K562 treated with DMSO at 1 percent for 48 hours (cell line): ENCODE results near the gene PCDHB6. TPM values are rescaled to one million over a fixed set of nuclear protein-coding genes. Genes with fewer than 3 reads are reported as not detected.

ENCODE experiments used
- total RNA-seq: library from RNA; unstranded; fragments of 300-600 nt; gene quantifications from 2 replicates; pipeline ENCODE4 v1.2.3, GENCODE V29; 2022; ENCODE audit warnings: low replicate concordance; ENCODE audit errors: extremely low read depth

Gene PCDHB6
- not detected in 2 replicates for total RNA-seq

GRCh38 chr5:141149812-141150211 is at the start of gene PCDHB6:
TSS of gene PCDHB6 (plus strand) at chr5:141150057. CDS start at chr5:141150258, 201 bp downstream.

GRCh38 chr5:141100243-141100805 is 49.5 kb upstream of the PCDHB6 start, which contains the start of gene PCDHB3:
TSS of gene PCDHB3 (plus strand) at chr5:141100473. CDS start at chr5:141100650, 177 bp downstream.

GRCh38 chr5:141121563-141121962 is 28.3 kb upstream of the PCDHB6 start, which contains the start of gene PCDHB4:
TSS of gene PCDHB4 (plus strand) at chr5:141121818. CDS start at chr5:141121999, 181 bp downstream.

GRCh38 chr5:141135030-141135717 is 14.7 kb upstream of the PCDHB6 start, which contains the start of gene PCDHB5:
TSS of gene PCDHB5 (plus strand) at chr5:141135206. CDS start at chr5:141135435, 229 bp downstream.

GRCh38 chr5:141172381-141173204 is 22.7 kb downstream of the PCDHB6 start, which contains the start of gene PCDHB7:
TSS of gene PCDHB7 (plus strand) at chr5:141172644. CDS start at chr5:141172836, 192 bp downstream.

GRCh38 chr5:141177577-141178191 is 27.8 kb downstream of the PCDHB6 start, which contains the start of gene PCDHB8:
TSS of gene PCDHB8 (plus strand) at chr5:141177790. CDS start at chr5:141178035, 245 bp downstream.

GRCh38 chr5:141182248-141182647 is 32.4 kb downstream of the PCDHB6 start, which contains the start of gene PCDHB16:
TSS of gene PCDHB16 (plus strand) at chr5:141182387. CDS start at chr5:141182560, 173 bp downstream.

GRCh38 chr5:141186897-141187512 is 37.1 kb downstream of the PCDHB6 start, which contains the start of gene PCDHB9:
TSS of gene PCDHB9 (plus strand) at chr5:141187161. CDS start at chr5:141187319, 158 bp downstream.

GRCh38 chr5:141192110-141192725 is 42.4 kb downstream of the PCDHB6 start, which contains the start of gene PCDHB10:
TSS of gene PCDHB10 (plus strand) at chr5:141192353. CDS start at chr5:141192553, 200 bp downstream.

GRCh38 chr5:141199359-141200235 is 49.7 kb downstream of the PCDHB6 start, which contains the start of gene PCDHB11:
TSS of gene PCDHB11 (plus strand) at chr5:141199627. CDS start at chr5:141199775, 148 bp downstream.

Other genes starting within 250 kb of the PCDHB6 start
- not detected in 2 replicates for gene PCDHAC1, start 223.8 kb upstream of the PCDHB6 start, total RNA-seq
- gene PCDHAC2, start 183.6 kb upstream of the PCDHB6 start, total RNA-seq = not detected in 2 replicates
- not detected in 2 replicates for gene PCDHB1, start 98.7 kb upstream of the PCDHB6 start, total RNA-seq
- not detected in 2 replicates for gene PCDHB2, start 55.4 kb upstream of the PCDHB6 start, total RNA-seq
- gene PCDHB3, start 49.6 kb upstream of the PCDHB6 start, total RNA-seq = not detected in 2 replicates
- gene PCDHB4, start 28.2 kb upstream of the PCDHB6 start, total RNA-seq = not detected in 2 replicates
- gene PCDHB5, start 14.9 kb upstream of the PCDHB6 start, total RNA-seq = not detected in 2 replicates
- not detected in 2 replicates for gene PCDHB7, start 22.6 kb downstream of the PCDHB6 start, total RNA-seq
- gene PCDHB8, start 27.7 kb downstream of the PCDHB6 start, total RNA-seq = not detected in 2 replicates
- not detected in 2 replicates for gene PCDHB16, start 32.3 kb downstream of the PCDHB6 start, total RNA-seq
- not detected in 2 replicates for gene PCDHB9, start 37.1 kb downstream of the PCDHB6 start, total RNA-seq
- not detected in 2 replicates for gene PCDHB10, start 42.3 kb downstream of the PCDHB6 start, total RNA-seq
- gene PCDHB11, start 49.6 kb downstream of the PCDHB6 start, total RNA-seq = not detected in 2 replicates
- not detected in 2 replicates for gene PCDHB12, start 58.7 kb downstream of the PCDHB6 start, total RNA-seq
- gene PCDHB13, start 63.9 kb downstream of the PCDHB6 start, total RNA-seq = not detected in 2 replicates
- gene PCDHB14, start 73.3 kb downstream of the PCDHB6 start, total RNA-seq = not detected in 2 replicates
- gene PCDHB15, start 95.3 kb downstream of the PCDHB6 start, total RNA-seq = not detected in 2 replicates
- gene SLC25A2, start 154.0 kb downstream of the PCDHB6 start, total RNA-seq = not detected in 2 replicates
- gene TAF7, start 170.7 kb downstream of the PCDHB6 start, total RNA-seq = not detected in 2 replicates
- not detected in 2 replicates for gene PCDHGA1, start 180.5 kb downstream of the PCDHB6 start, total RNA-seq
- not detected in 2 replicates for gene PCDHGA2, start 188.7 kb downstream of the PCDHB6 start, total RNA-seq
- not detected in 2 replicates for gene PCDHGA3, start 193.8 kb downstream of the PCDHB6 start, total RNA-seq
- not detected in 2 replicates for gene PCDHGB1, start 200.0 kb downstream of the PCDHB6 start, total RNA-seq
- gene PCDHGA4, start 205.0 kb downstream of the PCDHB6 start, total RNA-seq = not detected in 2 replicates
- gene PCDHGB2, start 209.9 kb downstream of the PCDHB6 start, total RNA-seq = not detected in 2 replicates
- not detected in 2 replicates for gene PCDHGA5, start 214.1 kb downstream of the PCDHB6 start, total RNA-seq
- not detected in 2 replicates for gene PCDHGB3, start 220.2 kb downstream of the PCDHB6 start, total RNA-seq
- not detected in 2 replicates for gene PCDHGA6, start 223.8 kb downstream of the PCDHB6 start, total RNA-seq
- not detected in 2 replicates for gene PCDHGA7, start 232.7 kb downstream of the PCDHB6 start, total RNA-seq
- not detected in 2 replicates for gene PCDHGB4, start 237.6 kb downstream of the PCDHB6 start, total RNA-seq
- gene PCDHGA8, start 242.6 kb downstream of the PCDHB6 start, total RNA-seq = not detected in 2 replicates
- gene PCDHGB5, start 247.9 kb downstream of the PCDHB6 start, total RNA-seq = not detected in 2 replicates